Measurements from ENCODE around the gene USP48. TPM values are rescaled to one million over a fixed set of nuclear protein-coding genes. Genes with fewer than 3 reads are reported as not detected.

The USP48 gene
- total and polyA plus RNA-seq, 2 of the 4 experiments (the other 2 are of a cell fraction) = 24.7 to 25.0 TPM

- POLR2A ChIA-PET (ENCODE audit: unreplicated experiment) = no interaction called here
- Histone ChIP-seq H3K14ac (replicated peaks; ENCODE audit: low read depth, low read length) (no peak overlapping the region), H2BK5ac (ENCODE audit: low read depth, low read length, poor library complexity, severe bottlenecking) (no peak overlapping the region), H3K4me3 (ENCODE audit: insufficient read depth, low read depth, low read length) (no peak overlapping the region), H2BK120ac (ENCODE audit: low read depth, low read length) (no peak overlapping the region), H2BK15ac (ENCODE audit: low read depth, low read length) (no peak overlapping the region), H3K4ac (ENCODE audit: low read depth, low read length) (no peak overlapping the region), H3K9me1 (ENCODE audit: insufficient read depth, low read length) (no peaks in the 10 kb centered on the region), H3K4me2 (ENCODE audit: low read depth, low read length) (no peak overlapping the region), H2BK20ac (ENCODE audit: low read depth, low read length) (no peak overlapping the region), H4K5ac (ENCODE audit: low read depth, low read length) (no peak overlapping the region), H3K79me1 (ENCODE audit: low read depth in 1 of 2, low read length in 2 of 2) (no peaks in the 10 kb centered on the region), H3K36me3 (ENCODE audit: control insufficient read depth, insufficient read depth, low read length) (no peaks in the 10 kb centered on the region), H3K23ac (ENCODE audit: low read depth, low read length) (no peak overlapping the region), H2AK5ac (ENCODE audit: low read depth, low read length) (no peak overlapping the region), H4K91ac (ENCODE audit: insufficient read depth, low read depth, low read length) (no peak overlapping the region), H2AFZ (replicated peaks; ENCODE audit: low read length, poor library complexity) (no peak overlapping the region), H3K9ac (ENCODE audit: low read depth, low read length) (no peak overlapping the region), H4K20me1 (ENCODE audit: insufficient read depth, low read length) (peaks cover 4% of the 10 kb centered on the region; the same call in 1 of the 2 replicates), H3K9me3 (ENCODE audit: control insufficient read depth, insufficient read depth, low read length) (no peaks in the 10 kb centered on the region), H3K27me3 (ENCODE audit: control insufficient read depth, insufficient read depth, low read length) (peaks cover 57% of the 10 kb centered on the region), H2AK9ac (replicated peaks; ENCODE audit: low read depth, low read length, poor library complexity) (no peak overlapping the region), H3K18ac (ENCODE audit: low read depth, low read length) (no peak overlapping the region), H3K4me1 (ENCODE audit: control insufficient read depth, insufficient read depth, low read length) (peaks cover 3% of the 10 kb centered on the region; the same call in 1 of the 2 replicates), H3K27ac (ENCODE audit: insufficient read depth, low read length) (no peak overlapping the region), H3K56ac (ENCODE audit: extremely low read depth, insufficient read depth, low read length) (no peak overlapping the region), H4K8ac (ENCODE audit: low read depth in 2 of 2, low read length in 2 of 2) (no peak overlapping the region)
- no TSS peak for BruUV-seq (replicated peaks)
- in situ Hi-C loops (cut with MboI; ENCODE audit: low sequenced_read_pairs) (no loop called here), dilution Hi-C loops (cut with HindIII; ENCODE audit: low sequenced_read_pairs, unreplicated experiment) (no loop called here), intact Hi-C loops (cut with micrococcal nuclease) (no loop called here)
- WGBS, 2 experiments (ENCODE audit: extremely low coverage in 2 of 2, insufficient read length in 1 of 2) = no CpG with 5 or more reads among the region's 2 CpGs
- TF ChIP-seq MAZ (IDR thresholded peaks at IDR 0.05; ENCODE audit: borderline replicate concordance, low read depth, low read length) (no peak), RCOR1 (IDR thresholded peaks at IDR 0.05; ENCODE audit: insufficient replicate concordance, low read length) (no peak), RFX5 (IDR thresholded peaks at IDR 0.05; ENCODE audit: low read depth, low read length) (no peak), BHLHE40 (IDR thresholded peaks at IDR 0.05; ENCODE audit: low read depth, low read length) (no peak), NFE2L2 (IDR thresholded peaks at IDR 0.05; ENCODE audit: low read depth, low read length) (no peak), MAFK (IDR thresholded peaks at IDR 0.05; ENCODE audit: low read depth, low read length) (no peak), POLR2A (IDR thresholded peaks at IDR 0.05; ENCODE audit: low read depth, low read length) (no peak), CTCF (conservative IDR thresholded peaks at IDR 0.05; ENCODE audit: low read depth, low read length) (no peak), ELK1 (IDR thresholded peaks at IDR 0.05; ENCODE audit: borderline replicate concordance, low read depth, low read length) (no peak), USF2 (IDR thresholded peaks at IDR 0.05; ENCODE audit: low read depth, low read length) (no peak), SMC3 (IDR thresholded peaks at IDR 0.05; ENCODE audit: low read depth, low read length) (no peak), CEBPB (IDR thresholded peaks at IDR 0.05; ENCODE audit: low read depth, low read length) (no peak), FOS (IDR thresholded peaks at IDR 0.05; ENCODE audit: low read depth, low read length) (no peak), MXI1 (IDR thresholded peaks at IDR 0.05; ENCODE audit: borderline replicate concordance, low read depth, low read length) (no peak), RAD21 (IDR thresholded peaks at IDR 0.05; ENCODE audit: low read length) (no peak), CHD1 (IDR thresholded peaks at IDR 0.05; ENCODE audit: low read depth, low read length) (no peak)
- ATAC-seq (ENCODE audit: low read depth) (no peak), DNase-seq (no peak)
- CTCF ChIA-PET = interaction anchor here (1.0 kb wide), 1 partner anchor 9 kb away, joined by 3 read pairs; no protein-coding TSS in a partner anchor
Measured at GRCh38 chr1:21649315-21649714, 133.6 kb downstream of the USP48 start.

Measured in IMR-90 (cell line).